NCI-H2196 treated with DMSO at 0.1 percent for 48 hours (cell line): ENCODE results near the gene STRN3.
"Not testable (repeated sequence)": the region's sequence is repeated elsewhere in the genome, so short reads cannot be mapped to it uniquely, and the experiment has no call there.

Experiments
- DNase-seq: peaks from one replicate; lab custom pipeline; 2025; ENCODE audit not compliant: unreplicated experiment; lab: John Stamatoyannopoulos, UW

The STRN3 gene

GRCh38 chr14:31026077-31026449 lies at the start of gene STRN3:
TSS of gene STRN3 (minus strand) at chr14:31026379. CDS start at chr14:31026185, 194 bp downstream.
- DNase-seq = no peak

- no peak for DNase-seq
These were observed 49.0 kb upstream of the STRN3 start for GRCh38 chr14:31075144-31075543.

GRCh38 chr14:31071151-31071550 lies 45.0 kb upstream of the STRN3 start:
- DNase-seq = no peak

- no peak for DNase-seq
These were observed 44.3 kb upstream of the STRN3 start for GRCh38 chr14:31070431-31070830.

GRCh38 chr14:31069343-31069742 lies 43.2 kb upstream of the STRN3 start:
- DNase-seq = no peak

GRCh38 chr14:31068235-31068634 lies 42.1 kb upstream of the STRN3 start:
- DNase-seq = no peak

- DNase-seq = not testable (repeated sequence)
These were observed 36.7 kb upstream of the STRN3 start for GRCh38 chr14:31062908-31063307.

- DNase-seq = no peak
These were observed 34.2 kb upstream of the STRN3 start for GRCh38 chr14:31060253-31060875.

GRCh38 chr14:31059152-31059924 lies 33.2 kb upstream of the STRN3 start:
- no peak for DNase-seq

GRCh38 chr14:31057701-31058364 lies 31.7 kb upstream of the STRN3 start:
- DNase-seq = no peak

GRCh38 chr14:31057035-31057434 lies 30.9 kb upstream of the STRN3 start:
- no peak for DNase-seq

GRCh38 chr14:31052905-31053586 lies 26.9 kb upstream of the STRN3 start:
- DNase-seq = not testable (repeated sequence)

GRCh38 chr14:31051511-31051910 lies 25.3 kb upstream of the STRN3 start:
- no peak for DNase-seq

- DNase-seq = no peak
These were observed 24.8 kb upstream of the STRN3 start for GRCh38 chr14:31051023-31051422.

- DNase-seq = no peak
These were observed 21.3 kb upstream of the STRN3 start for GRCh38 chr14:31047503-31047902.

GRCh38 chr14:31045501-31046080 lies 19.4 kb upstream of the STRN3 start:
- DNase-seq = no peak

GRCh38 chr14:31043379-31043778 lies 17.2 kb upstream of the STRN3 start:
- no peak for DNase-seq

GRCh38 chr14:31042893-31043292 lies 16.7 kb upstream of the STRN3 start:
- DNase-seq = not testable (repeated sequence)

- no peak for DNase-seq
These were observed 16.1 kb upstream of the STRN3 start for GRCh38 chr14:31042300-31042699.

- no peak for DNase-seq
These were observed 12.5 kb upstream of the STRN3 start for GRCh38 chr14:31038521-31039166.
